ENCODE data around the gene BAIAP2L2. TPM values are rescaled to one million over a fixed set of nuclear protein-coding genes. Genes with fewer than 3 reads are reported as not detected.

BAIAP2L2 gene
- total and polyA plus RNA-seq, 2 of the 4 experiments (the other 2 are of a cell fraction), result 0.18 to 0.46 TPM

DNA sequence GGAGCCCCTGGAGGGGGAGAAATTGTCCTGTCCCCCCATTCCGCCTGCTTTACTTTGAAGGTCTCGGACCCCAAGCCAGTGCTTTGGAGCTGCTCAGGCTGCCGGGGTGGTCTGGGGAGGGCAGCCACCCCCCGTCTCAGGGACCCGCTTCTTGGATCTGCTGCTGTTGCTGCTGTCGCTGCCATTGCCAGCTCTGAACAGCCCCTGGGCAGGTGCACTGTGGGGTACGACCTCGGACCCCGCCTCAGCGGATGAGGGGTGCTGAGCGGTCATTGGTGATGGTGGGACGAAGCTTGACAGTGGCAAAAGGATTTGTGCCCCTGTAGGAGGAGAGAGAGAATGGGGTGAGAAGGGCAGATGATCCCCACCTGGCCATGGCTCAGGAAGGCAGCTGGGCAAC lies 25.4 kb downstream of the BAIAP2L2 start:
- Histone ChIP-seq H2BK120ac (ENCODE audit: low read depth, low read length) (no peak overlapping the region), H3K4me3 (ENCODE audit: insufficient read depth, low read depth, low read length) (no peak overlapping the region), H2AFZ (replicated peaks; ENCODE audit: low read length, poor library complexity) (no peak overlapping the region), H3K23ac (ENCODE audit: low read depth, low read length) (no peak overlapping the region), H4K91ac (ENCODE audit: insufficient read depth, low read depth, low read length) (no peak overlapping the region), H3K4me2 (ENCODE audit: low read depth, low read length) (no peak overlapping the region), H2BK15ac (ENCODE audit: low read depth, low read length) (no peak overlapping the region), H3K9me3 (ENCODE audit: control insufficient read depth, insufficient read depth, low read length) (no peaks in the 10 kb centered on the region), H3K4me1 (ENCODE audit: control insufficient read depth, insufficient read depth, low read length) (peaks cover 2% of the 10 kb centered on the region; the same call in 1 of the 2 replicates), H2BK20ac (ENCODE audit: low read depth, low read length) (no peak overlapping the region), H3K18ac (ENCODE audit: low read depth, low read length) (no peak overlapping the region), H3K36me3 (ENCODE audit: control insufficient read depth, insufficient read depth, low read length) (no peaks in the 10 kb centered on the region), H3K9me1 (ENCODE audit: insufficient read depth, low read length) (0 out of 2 replicates have a peak, but pooled peaks cover 6% of the 10 kb centered on the region), H3K9ac (ENCODE audit: low read depth, low read length) (no peak overlapping the region), H4K8ac (ENCODE audit: low read depth in 2 of 2, low read length in 2 of 2) (no peak overlapping the region), H3K4ac (ENCODE audit: low read depth, low read length) (no peak overlapping the region), H2AK9ac (replicated peaks; ENCODE audit: low read depth, low read length, poor library complexity) (no peak overlapping the region), H4K20me1 (ENCODE audit: insufficient read depth, low read length) (no peaks in the 10 kb centered on the region; the same call in 1 of the 2 replicates), H3K79me1 (ENCODE audit: low read depth in 1 of 2, low read length in 2 of 2) (no peaks in the 10 kb centered on the region), H3K56ac (ENCODE audit: extremely low read depth, insufficient read depth, low read length) (no peak overlapping the region), H3K27me3 (ENCODE audit: control insufficient read depth, insufficient read depth, low read length) (peaks cover 53% of the 10 kb centered on the region), H2AK5ac (ENCODE audit: low read depth, low read length) (no peak overlapping the region), H3K14ac (replicated peaks; ENCODE audit: low read depth, low read length) (no peak overlapping the region), H3K27ac (ENCODE audit: insufficient read depth, low read length) (no peak overlapping the region), H2BK5ac (ENCODE audit: low read depth, low read length, poor library complexity, severe bottlenecking) (no peak overlapping the region), H4K5ac (ENCODE audit: low read depth, low read length) (no peak overlapping the region)
- DNase-seq, result no peak
- no TSS peak for BruUV-seq (replicated peaks)
- ATAC-seq (ENCODE audit: low read depth), result no peak
- CTCF ChIA-PET, result no interaction called here
- dilution Hi-C loops (cut with HindIII; ENCODE audit: low sequenced_read_pairs, unreplicated experiment), result no loop called here
- TF ChIP-seq FOS (IDR thresholded peaks at IDR 0.05; ENCODE audit: low read depth, low read length), result no peak
- TF ChIP-seq, protein P1, sequence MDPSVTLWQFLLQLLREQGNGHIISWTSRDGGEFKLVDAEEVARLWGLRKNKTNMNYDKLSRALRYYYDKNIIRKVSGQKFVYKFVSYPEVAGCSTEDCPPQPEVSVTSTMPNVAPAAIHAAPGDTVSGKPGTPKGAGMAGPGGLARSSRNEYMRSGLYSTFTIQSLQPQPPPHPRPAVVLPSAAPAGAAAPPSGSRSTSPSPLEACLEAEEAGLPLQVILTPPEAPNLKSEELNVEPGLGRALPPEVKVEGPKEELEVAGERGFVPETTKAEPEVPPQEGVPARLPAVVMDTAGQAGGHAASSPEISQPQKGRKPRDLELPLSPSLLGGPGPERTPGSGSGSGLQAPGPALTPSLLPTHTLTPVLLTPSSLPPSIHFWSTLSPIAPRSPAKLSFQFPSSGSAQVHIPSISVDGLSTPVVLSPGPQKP (IDR thresholded peaks at IDR 0.05; ENCODE audit: borderline replicate concordance, low read depth, low read length), result no peak
- no peak for TF ChIP-seq MAZ (IDR thresholded peaks at IDR 0.05; ENCODE audit: borderline replicate concordance, low read depth, low read length)
- TF ChIP-seq MXI1 (IDR thresholded peaks at IDR 0.05; ENCODE audit: borderline replicate concordance, low read depth, low read length), result no peak
- TF ChIP-seq BHLHE40 (IDR thresholded peaks at IDR 0.05; ENCODE audit: low read depth, low read length), result no peak
- no peak for TF ChIP-seq RFX5 (IDR thresholded peaks at IDR 0.05; ENCODE audit: low read depth, low read length)
- no peak for TF ChIP-seq NFE2L2 (IDR thresholded peaks at IDR 0.05; ENCODE audit: low read depth, low read length)
- TF ChIP-seq, protein P2, sequence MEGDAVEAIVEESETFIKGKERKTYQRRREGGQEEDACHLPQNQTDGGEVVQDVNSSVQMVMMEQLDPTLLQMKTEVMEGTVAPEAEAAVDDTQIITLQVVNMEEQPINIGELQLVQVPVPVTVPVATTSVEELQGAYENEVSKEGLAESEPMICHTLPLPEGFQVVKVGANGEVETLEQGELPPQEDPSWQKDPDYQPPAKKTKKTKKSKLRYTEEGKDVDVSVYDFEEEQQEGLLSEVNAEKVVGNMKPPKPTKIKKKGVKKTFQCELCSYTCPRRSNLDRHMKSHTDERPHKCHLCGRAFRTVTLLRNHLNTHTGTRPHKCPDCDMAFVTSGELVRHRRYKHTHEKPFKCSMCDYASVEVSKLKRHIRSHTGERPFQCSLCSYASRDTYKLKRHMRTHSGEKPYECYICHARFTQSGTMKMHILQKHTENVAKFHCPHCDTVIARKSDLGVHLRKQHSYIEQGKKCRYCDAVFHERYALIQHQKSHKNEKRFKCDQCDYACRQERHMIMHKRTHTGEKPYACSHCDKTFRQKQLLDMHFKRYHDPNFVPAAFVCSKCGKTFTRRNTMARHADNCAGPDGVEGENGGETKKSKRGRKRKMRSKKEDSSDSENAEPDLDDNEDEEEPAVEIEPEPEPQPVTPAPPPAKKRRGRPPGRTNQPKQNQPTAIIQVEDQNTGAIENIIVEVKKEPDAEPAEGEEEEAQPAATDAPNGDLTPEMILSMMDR (conservative IDR thresholded peaks at IDR 0.05; ENCODE audit: low read depth, low read length), result no peak
- TF ChIP-seq, protein P3, sequence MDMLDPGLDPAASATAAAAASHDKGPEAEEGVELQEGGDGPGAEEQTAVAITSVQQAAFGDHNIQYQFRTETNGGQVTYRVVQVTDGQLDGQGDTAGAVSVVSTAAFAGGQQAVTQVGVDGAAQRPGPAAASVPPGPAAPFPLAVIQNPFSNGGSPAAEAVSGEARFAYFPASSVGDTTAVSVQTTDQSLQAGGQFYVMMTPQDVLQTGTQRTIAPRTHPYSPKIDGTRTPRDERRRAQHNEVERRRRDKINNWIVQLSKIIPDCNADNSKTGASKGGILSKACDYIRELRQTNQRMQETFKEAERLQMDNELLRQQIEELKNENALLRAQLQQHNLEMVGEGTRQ (IDR thresholded peaks at IDR 0.05; ENCODE audit: low read depth, low read length), result no peak
- TF ChIP-seq RAD21 (IDR thresholded peaks at IDR 0.05; ENCODE audit: low read length), result no peak
- TF ChIP-seq RCOR1 (IDR thresholded peaks at IDR 0.05; ENCODE audit: insufficient replicate concordance, low read length), result no peak
- TF ChIP-seq MAFK (IDR thresholded peaks at IDR 0.05; ENCODE audit: low read depth, low read length), result no peak
- no peak for TF ChIP-seq CEBPB (IDR thresholded peaks at IDR 0.05; ENCODE audit: low read depth, low read length)
- TF ChIP-seq CHD1 (IDR thresholded peaks at IDR 0.05; ENCODE audit: low read depth, low read length), result no peak
- no peak for TF ChIP-seq POLR2A (IDR thresholded peaks at IDR 0.05; ENCODE audit: low read depth, low read length)
- TF ChIP-seq SMC3 (IDR thresholded peaks at IDR 0.05; ENCODE audit: low read depth, low read length), result no peak
- in situ Hi-C loops (cut with MboI; ENCODE audit: low sequenced_read_pairs), result no loop called here
- 77% methylated on average over 4 of the region's 12 CpGs; no CpG with 5 or more reads in 1 of the 2 experiments for WGBS, 2 experiments (ENCODE audit: extremely low coverage in 2 of 2, insufficient read length in 1 of 2)
- intact Hi-C loops (cut with micrococcal nuclease), result no loop called here
- POLR2A ChIA-PET (ENCODE audit: unreplicated experiment), result no interaction called here

Data from IMR-90 (cell line).